Measurements from ENCODE around the gene CCDC43.
A peak's percentile ranks its signal among the peaks of the same experiment; 100 is the strongest.
"Not testable (repeated sequence)": the region's sequence is repeated elsewhere in the genome, so short reads cannot be mapped to it uniquely, and the experiment has no call there.

Gene CCDC43

DNA sequence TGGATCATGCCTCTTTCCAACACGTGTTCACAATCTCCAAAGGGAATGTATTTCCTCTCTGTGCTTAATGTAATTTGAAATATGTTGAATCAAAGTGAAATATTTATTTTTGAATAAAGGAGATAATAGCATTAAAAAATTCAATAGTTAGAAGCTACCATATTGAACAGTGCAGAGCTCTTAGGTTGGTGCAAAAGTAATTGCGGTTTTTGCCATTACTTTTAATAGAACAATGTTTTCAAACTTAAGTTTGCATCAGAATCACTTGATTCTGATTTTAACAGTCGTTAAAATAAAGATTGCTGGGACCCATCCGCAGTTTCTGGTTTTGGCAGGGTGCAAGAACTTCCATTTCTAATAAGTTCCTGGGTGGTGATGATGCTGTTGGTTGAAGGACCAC is 43.3 kb downstream of the CCDC43 start:
- Mint-ChIP-seq H3K36me3 (ENCODE audit: low read depth) (no peaks in the 10 kb centered on the region), H3K9me3 (no peaks in the 10 kb centered on the region), H3K27ac (no peak overlapping the region), H3K4me3 (no peak overlapping the region), H3K4me1 (peaks cover 3% of the 10 kb centered on the region), H3K27me3 (ENCODE audit: low read depth, poor library complexity) (peaks cover 39% of the 10 kb centered on the region)
- DNase-seq = no peak
- TF ChIP-seq, protein P1, sequence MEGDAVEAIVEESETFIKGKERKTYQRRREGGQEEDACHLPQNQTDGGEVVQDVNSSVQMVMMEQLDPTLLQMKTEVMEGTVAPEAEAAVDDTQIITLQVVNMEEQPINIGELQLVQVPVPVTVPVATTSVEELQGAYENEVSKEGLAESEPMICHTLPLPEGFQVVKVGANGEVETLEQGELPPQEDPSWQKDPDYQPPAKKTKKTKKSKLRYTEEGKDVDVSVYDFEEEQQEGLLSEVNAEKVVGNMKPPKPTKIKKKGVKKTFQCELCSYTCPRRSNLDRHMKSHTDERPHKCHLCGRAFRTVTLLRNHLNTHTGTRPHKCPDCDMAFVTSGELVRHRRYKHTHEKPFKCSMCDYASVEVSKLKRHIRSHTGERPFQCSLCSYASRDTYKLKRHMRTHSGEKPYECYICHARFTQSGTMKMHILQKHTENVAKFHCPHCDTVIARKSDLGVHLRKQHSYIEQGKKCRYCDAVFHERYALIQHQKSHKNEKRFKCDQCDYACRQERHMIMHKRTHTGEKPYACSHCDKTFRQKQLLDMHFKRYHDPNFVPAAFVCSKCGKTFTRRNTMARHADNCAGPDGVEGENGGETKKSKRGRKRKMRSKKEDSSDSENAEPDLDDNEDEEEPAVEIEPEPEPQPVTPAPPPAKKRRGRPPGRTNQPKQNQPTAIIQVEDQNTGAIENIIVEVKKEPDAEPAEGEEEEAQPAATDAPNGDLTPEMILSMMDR (IDR thresholded peaks at IDR 0.05) = no peak

DNA sequence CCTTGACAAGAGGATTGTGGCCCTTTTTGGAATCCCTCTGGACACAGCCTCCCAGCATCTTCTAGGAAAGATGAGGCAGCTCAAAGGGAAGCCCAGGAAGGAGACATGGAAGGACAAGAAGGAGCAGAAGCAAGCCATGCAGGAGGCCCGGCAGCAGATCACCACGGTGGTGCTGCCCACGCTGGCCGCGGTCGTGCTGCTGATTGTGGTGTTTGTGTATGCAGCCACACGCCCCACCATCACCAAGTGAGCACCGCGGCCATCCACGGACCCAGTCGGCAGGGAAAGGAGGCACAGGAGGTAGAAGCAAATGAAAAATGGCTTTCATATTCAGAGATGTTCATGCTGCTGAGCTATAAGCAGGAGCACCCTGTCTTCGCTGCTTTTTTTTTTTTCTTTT is 44.2 kb downstream of the CCDC43 start:
- no peaks in the 10 kb centered on the region for H3K9me3 Mint-ChIP-seq
- no peaks in the 10 kb centered on the region for H3K36me3 Mint-ChIP-seq (ENCODE audit: low read depth)
- TF ChIP-seq, protein P1 (IDR thresholded peaks at IDR 0.05) = no peak
- H3K27ac Mint-ChIP-seq = no peak overlapping the region
- H3K4me1 Mint-ChIP-seq = peaks cover 3% of the 10 kb centered on the region
- no peak for DNase-seq
- H3K4me3 Mint-ChIP-seq = no peak overlapping the region
- peaks cover 33% of the 10 kb centered on the region for H3K27me3 Mint-ChIP-seq (ENCODE audit: low read depth, poor library complexity)

DNA sequence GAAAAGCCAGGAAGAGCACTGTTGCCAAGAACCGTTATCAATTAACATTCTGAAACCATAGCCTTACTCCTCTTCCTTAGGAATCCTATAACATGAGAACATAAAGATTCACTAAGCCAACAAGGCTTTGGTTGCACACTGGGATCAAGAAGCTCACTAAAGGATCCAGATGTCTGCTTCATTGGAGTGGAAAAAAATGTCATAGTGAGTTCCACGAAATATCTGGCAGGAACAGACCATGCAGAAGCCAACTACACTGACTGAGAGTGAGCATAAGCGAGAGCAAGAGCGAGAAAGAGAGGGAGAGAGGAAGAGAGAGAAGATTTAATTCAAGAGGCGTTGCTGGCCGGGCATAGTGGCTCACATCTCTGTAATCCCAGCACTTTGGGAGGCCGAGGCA is 46.7 kb downstream of the CCDC43 start:
- no peak for DNase-seq
- H3K36me3 Mint-ChIP-seq (ENCODE audit: low read depth) = no peaks in the 10 kb centered on the region
- peaks cover 3% of the 10 kb centered on the region for H3K4me1 Mint-ChIP-seq
- no peak overlapping the region for H3K4me3 Mint-ChIP-seq
- TF ChIP-seq, protein P1 (IDR thresholded peaks at IDR 0.05) = no peak
- H3K27me3 Mint-ChIP-seq (ENCODE audit: low read depth, poor library complexity) = peaks cover 19% of the 10 kb centered on the region
- no peaks in the 10 kb centered on the region for H3K9me3 Mint-ChIP-seq
- no peak overlapping the region for H3K27ac Mint-ChIP-seq

DNA sequence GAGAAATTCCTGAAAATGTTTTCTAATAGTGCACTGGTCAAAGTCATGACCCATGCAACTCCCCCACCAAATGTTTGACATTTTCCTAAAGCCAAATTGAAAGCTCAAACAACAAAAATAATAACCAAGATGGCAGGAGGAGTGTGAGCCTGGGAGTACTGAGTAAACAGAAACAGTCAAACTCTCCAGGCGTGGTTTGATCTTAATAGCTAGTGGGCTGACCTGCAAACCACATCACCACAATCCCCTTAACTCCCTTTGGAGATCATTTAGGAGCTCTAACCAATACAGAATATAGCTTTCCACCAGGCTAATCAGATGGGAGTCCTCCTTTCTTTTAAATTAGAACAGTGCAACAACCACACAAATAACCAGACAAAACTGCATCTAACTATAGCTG is 52.5 kb downstream of the CCDC43 start:
- peaks cover 10% of the 10 kb centered on the region for H3K4me1 Mint-ChIP-seq
- no peaks in the 10 kb centered on the region for H3K9me3 Mint-ChIP-seq
- no peak overlapping the region for H3K4me3 Mint-ChIP-seq
- no peaks in the 10 kb centered on the region for H3K36me3 Mint-ChIP-seq (ENCODE audit: low read depth)
- no peak for DNase-seq
- H3K27me3 Mint-ChIP-seq (ENCODE audit: low read depth, poor library complexity) = peaks cover 19% of the 10 kb centered on the region
- TF ChIP-seq, protein P1 (IDR thresholded peaks at IDR 0.05) = no peak
- no peak overlapping the region for H3K27ac Mint-ChIP-seq

DNA sequence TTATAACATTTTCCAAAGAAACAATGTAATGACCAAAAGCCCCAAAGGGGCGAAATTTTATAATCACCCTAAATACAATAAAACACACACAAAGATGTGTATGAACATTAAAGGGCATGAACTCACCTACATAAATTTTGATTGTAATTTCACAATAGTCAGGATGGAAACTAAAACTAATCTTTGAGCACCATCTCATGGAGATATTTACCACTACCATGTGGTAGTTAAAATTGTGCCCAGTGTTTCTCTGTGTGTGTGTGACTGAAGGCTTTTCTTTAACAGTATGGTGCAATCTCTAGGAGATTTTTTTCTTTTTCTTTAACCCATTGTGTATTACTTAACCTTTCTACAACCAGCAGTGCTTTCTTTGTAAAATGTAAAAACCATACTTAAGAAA is 53.0 kb downstream of the CCDC43 start:
- H3K27me3 Mint-ChIP-seq (ENCODE audit: low read depth, poor library complexity) = peaks cover 15% of the 10 kb centered on the region
- H3K4me3 Mint-ChIP-seq = no peak overlapping the region
- H3K27ac Mint-ChIP-seq = no peak overlapping the region
- no peak for DNase-seq
- H3K9me3 Mint-ChIP-seq = no peaks in the 10 kb centered on the region
- no peaks in the 10 kb centered on the region for H3K36me3 Mint-ChIP-seq (ENCODE audit: low read depth)
- H3K4me1 Mint-ChIP-seq = peaks cover 10% of the 10 kb centered on the region
- TF ChIP-seq, protein P1 (IDR thresholded peaks at IDR 0.05) = peak; percentile 39

- Mint-ChIP-seq H3K27me3 (ENCODE audit: low read depth, poor library complexity) (peaks cover 12% of the 10 kb centered on the region), H3K4me1 (peaks cover 24% of the 10 kb centered on the region)
- not testable (repeated sequence) for H3K27ac Mint-ChIP-seq; DNase-seq; H3K9me3 Mint-ChIP-seq; H3K36me3 Mint-ChIP-seq (ENCODE audit: low read depth); H3K4me3 Mint-ChIP-seq
Observed at GRCh38 chr17:44634401-44634800, 55.2 kb downstream of the CCDC43 start.

Data from nephron progenitor cell (in vitro differentiated cells).